ENCODE measurements around the gene FAM107A.

The FAM107A gene

DNA sequence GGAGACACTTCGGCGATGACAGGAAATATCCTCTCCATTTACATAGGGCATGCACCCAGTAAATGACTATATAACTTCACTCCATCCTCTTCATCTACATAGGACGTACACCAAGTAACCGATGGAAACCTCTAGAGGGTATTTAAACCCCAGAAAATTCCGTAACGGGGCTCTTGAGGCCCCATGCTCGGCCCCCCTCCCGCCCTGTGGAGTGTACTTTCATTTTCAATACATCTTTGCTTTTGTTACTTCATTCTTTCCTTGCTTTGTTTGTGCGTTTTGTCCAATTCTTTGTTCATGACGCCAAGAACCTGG lies 7.5 kb upstream of the FAM107A start:
- H3K27ac ChIP-seq (ENCODE audit: low read depth, low read length): no peak overlapping the region
- no peaks in the 10 kb centered on the region for H3K79me2 ChIP-seq (ENCODE audit: control insufficient read depth, insufficient read depth, low read length)
- no peak overlapping the region for H3K4me3 ChIP-seq (ENCODE audit: low read length)
- no peak overlapping the region for H3K23ac ChIP-seq (ENCODE audit: low read length)
- WGBS (ENCODE audit: extremely low coverage, insufficient coverage, low lambda C conversion rate): no CpG with 5 or more reads among the region's 10 CpGs
- no peak overlapping the region for H2BK5ac ChIP-seq (ENCODE audit: low read length)
- DNase-seq: no peak
- H3K79me1 ChIP-seq (ENCODE audit: low read length): no peaks in the 10 kb centered on the region
- peak overlapping the region; percentile 44 for H3K4me2 ChIP-seq (ENCODE audit: low read length)
- no peak overlapping the region for H3K4ac ChIP-seq (ENCODE audit: low read depth, low read length)
- H4K5ac ChIP-seq (ENCODE audit: low read length): no peak overlapping the region
- no peaks in the 10 kb centered on the region for H3K36me3 ChIP-seq (ENCODE audit: control insufficient read depth, insufficient read depth, low read length)
- H3K4me1 ChIP-seq (ENCODE audit: control insufficient read depth, low read depth, low read length): peaks cover 3% of the 10 kb centered on the region
- H3K9ac ChIP-seq (ENCODE audit: low read length): peak overlapping the region; percentile 39
- H2BK15ac ChIP-seq (replicated peaks; ENCODE audit: low read depth): no peak overlapping the region
- H2BK120ac ChIP-seq (ENCODE audit: low read depth, low read length): no peak overlapping the region
- no peak overlapping the region for H2AK5ac ChIP-seq (ENCODE audit: low read length)
- H3K56ac ChIP-seq (ENCODE audit: low read length): no peak overlapping the region
- no peak overlapping the region for H4K8ac ChIP-seq (ENCODE audit: low read depth, low read length)
- H3K18ac ChIP-seq (ENCODE audit: low read length): no peak overlapping the region
- peaks cover 19% of the 10 kb centered on the region for H3K27me3 ChIP-seq (ENCODE audit: insufficient read depth, low read length, poor library complexity)

DNA sequence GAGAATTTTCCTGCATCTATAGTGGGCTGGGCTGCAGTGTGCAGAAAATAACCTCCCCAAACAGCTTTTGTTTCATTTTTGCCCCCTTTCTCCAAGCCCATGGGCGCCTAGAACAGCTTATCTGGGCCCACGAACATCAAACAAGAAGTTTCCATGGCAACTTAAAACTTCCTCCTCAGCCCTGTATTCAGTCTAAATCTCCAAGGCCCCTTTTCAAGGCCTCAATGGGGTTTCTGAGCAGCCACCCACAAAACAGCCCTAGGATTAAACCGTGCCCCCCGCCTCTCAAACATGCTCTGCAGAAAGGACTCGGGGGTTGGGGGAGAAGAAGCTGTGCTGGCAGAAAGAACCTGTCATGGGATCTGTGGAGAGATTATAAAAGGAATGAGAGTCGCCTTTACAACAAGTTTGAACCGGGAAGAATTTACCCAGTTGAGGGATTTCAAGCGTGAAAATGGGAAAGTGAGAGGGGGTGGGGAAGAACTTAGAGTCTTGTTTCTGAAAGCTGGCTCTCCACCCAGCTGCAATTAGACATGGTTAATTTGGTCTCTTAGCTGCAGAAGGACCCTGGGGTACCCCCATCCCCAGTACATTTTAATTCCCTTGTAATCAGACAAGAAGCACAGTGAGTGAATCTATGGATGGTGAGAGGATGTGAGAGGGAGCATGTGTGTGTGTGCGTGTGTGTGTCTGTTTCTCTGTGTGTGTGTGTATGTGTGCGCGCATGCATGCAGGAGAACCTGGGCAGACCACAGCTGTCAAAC lies 4.3 kb upstream of the FAM107A start:
- Histone ChIP-seq H2BK5ac (ENCODE audit: low read length) (no peak overlapping the region), H3K79me2 (ENCODE audit: control insufficient read depth, insufficient read depth, low read length) (no peaks in the 10 kb centered on the region), H3K23ac (ENCODE audit: low read length) (no peak overlapping the region), H2AK5ac (ENCODE audit: low read length) (no peak overlapping the region), H3K4me2 (ENCODE audit: low read length) (no peak overlapping the region), H4K5ac (ENCODE audit: low read length) (no peak overlapping the region), H3K4ac (ENCODE audit: low read depth, low read length) (no peak overlapping the region), H3K56ac (ENCODE audit: low read length) (no peak overlapping the region), H3K27me3 (ENCODE audit: insufficient read depth, low read length, poor library complexity) (peaks cover 12% of the 10 kb centered on the region), H3K18ac (ENCODE audit: low read length) (no peak overlapping the region), H3K79me1 (ENCODE audit: low read length) (no peaks in the 10 kb centered on the region), H2BK15ac (replicated peaks; ENCODE audit: low read depth) (no peak overlapping the region), H3K4me3 (ENCODE audit: low read length) (no peak overlapping the region), H3K27ac (ENCODE audit: low read depth, low read length) (no peak overlapping the region), H4K8ac (ENCODE audit: low read depth, low read length) (no peak overlapping the region), H3K36me3 (ENCODE audit: control insufficient read depth, insufficient read depth, low read length) (no peaks in the 10 kb centered on the region), H2BK120ac (ENCODE audit: low read depth, low read length) (no peak overlapping the region), H3K4me1 (ENCODE audit: control insufficient read depth, low read depth, low read length) (peaks cover 7% of the 10 kb centered on the region), H3K9ac (ENCODE audit: low read length) (no peak overlapping the region)
- no CpG with 5 or more reads among the region's 11 CpGs for WGBS (ENCODE audit: extremely low coverage, insufficient coverage, low lambda C conversion rate)
- DNase-seq: peak; percentile 67

DNA sequence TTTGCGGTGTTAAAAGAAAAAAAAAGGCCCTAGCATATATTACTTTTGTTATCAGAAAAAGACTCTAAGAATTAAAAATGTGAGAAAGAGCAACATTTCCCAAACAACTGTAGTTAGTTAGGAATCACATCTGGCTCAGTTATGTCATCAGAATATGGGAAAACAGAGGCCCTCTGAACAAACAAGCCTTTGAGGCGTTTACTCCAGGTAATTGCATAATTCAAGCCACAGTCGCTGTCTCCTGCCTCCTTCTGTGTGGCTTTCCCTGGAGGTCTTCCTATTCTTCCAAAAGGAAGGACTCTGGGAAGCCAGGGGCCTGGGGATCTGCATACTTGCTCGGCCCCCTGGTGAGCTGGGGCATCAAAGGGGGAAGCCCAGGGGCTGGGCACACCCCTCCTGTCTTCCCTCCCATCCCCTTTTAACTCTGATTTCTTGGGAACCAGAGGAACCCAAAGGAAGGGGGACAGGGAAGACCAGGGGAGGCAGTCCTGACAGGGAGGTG lies 3.7 kb upstream of the FAM107A start:
- Histone ChIP-seq H3K23ac (ENCODE audit: low read length) (no peak overlapping the region), H3K9ac (ENCODE audit: low read length) (no peak overlapping the region), H3K56ac (ENCODE audit: low read length) (no peak overlapping the region), H2BK120ac (ENCODE audit: low read depth, low read length) (no peak overlapping the region), H3K27me3 (ENCODE audit: insufficient read depth, low read length, poor library complexity) (peaks cover 6% of the 10 kb centered on the region), H3K18ac (ENCODE audit: low read length) (no peak overlapping the region), H3K4me3 (ENCODE audit: low read length) (no peak overlapping the region), H3K4ac (ENCODE audit: low read depth, low read length) (no peak overlapping the region), H3K27ac (ENCODE audit: low read depth, low read length) (no peak overlapping the region), H3K79me1 (ENCODE audit: low read length) (no peaks in the 10 kb centered on the region), H2BK5ac (ENCODE audit: low read length) (no peak overlapping the region), H3K36me3 (ENCODE audit: control insufficient read depth, insufficient read depth, low read length) (no peaks in the 10 kb centered on the region), H3K79me2 (ENCODE audit: control insufficient read depth, insufficient read depth, low read length) (no peaks in the 10 kb centered on the region), H3K4me1 (ENCODE audit: control insufficient read depth, low read depth, low read length) (peaks cover 7% of the 10 kb centered on the region), H4K5ac (ENCODE audit: low read length) (no peak overlapping the region), H4K8ac (ENCODE audit: low read depth, low read length) (no peak overlapping the region), H3K4me2 (ENCODE audit: low read length) (no peak overlapping the region), H2AK5ac (ENCODE audit: low read length) (no peak overlapping the region), H2BK15ac (replicated peaks; ENCODE audit: low read depth) (no peak overlapping the region)
- DNase-seq: peak; percentile 45
- WGBS (ENCODE audit: extremely low coverage, insufficient coverage, low lambda C conversion rate): no CpG with 5 or more reads among the region's 4 CpGs

DNA sequence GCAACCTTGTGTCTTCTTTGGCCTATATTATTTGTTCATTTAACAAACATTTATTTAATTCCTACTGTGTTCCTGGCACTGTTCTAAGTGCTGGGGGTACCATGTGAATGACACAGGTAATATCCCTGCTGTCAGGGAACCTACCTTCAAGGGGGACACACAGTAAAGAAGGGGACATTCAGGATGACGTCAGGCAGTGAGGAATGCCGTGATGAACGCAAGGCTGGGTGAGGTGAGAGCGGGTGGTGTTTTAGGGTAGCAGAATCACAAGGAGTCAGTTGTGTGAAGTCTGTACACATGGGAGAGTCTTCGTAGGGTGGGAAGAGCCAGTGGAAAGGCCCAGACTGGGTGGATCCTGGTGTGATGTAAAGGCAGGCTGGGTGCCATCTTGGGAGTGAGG lies 1.7 kb upstream of the FAM107A start:
- H3K36me3 ChIP-seq (ENCODE audit: control insufficient read depth, insufficient read depth, low read length): no peaks in the 10 kb centered on the region
- H4K8ac ChIP-seq (ENCODE audit: low read depth, low read length): no peak overlapping the region
- H2AK5ac ChIP-seq (ENCODE audit: low read length): no peak overlapping the region
- H3K4me2 ChIP-seq (ENCODE audit: low read length): no peak overlapping the region
- H3K79me1 ChIP-seq (ENCODE audit: low read length): no peaks in the 10 kb centered on the region
- DNase-seq: no peak
- no peak overlapping the region for H2BK5ac ChIP-seq (ENCODE audit: low read length)
- H2BK15ac ChIP-seq (replicated peaks; ENCODE audit: low read depth): no peak overlapping the region
- no peak overlapping the region for H3K23ac ChIP-seq (ENCODE audit: low read length)
- no peak overlapping the region for H3K56ac ChIP-seq (ENCODE audit: low read length)
- H3K27me3 ChIP-seq (ENCODE audit: insufficient read depth, low read length, poor library complexity): no peaks in the 10 kb centered on the region
- H4K5ac ChIP-seq (ENCODE audit: low read length): no peak overlapping the region
- H3K4me3 ChIP-seq (ENCODE audit: low read length): no peak overlapping the region
- no peak overlapping the region for H3K9ac ChIP-seq (ENCODE audit: low read length)
- H3K4me1 ChIP-seq (ENCODE audit: control insufficient read depth, low read depth, low read length): peaks cover 7% of the 10 kb centered on the region
- H3K4ac ChIP-seq (ENCODE audit: low read depth, low read length): no peak overlapping the region
- H2BK120ac ChIP-seq (ENCODE audit: low read depth, low read length): no peak overlapping the region
- H3K79me2 ChIP-seq (ENCODE audit: control insufficient read depth, insufficient read depth, low read length): no peaks in the 10 kb centered on the region
- no peak overlapping the region for H3K18ac ChIP-seq (ENCODE audit: low read length)
- no peak overlapping the region for H3K27ac ChIP-seq (ENCODE audit: low read depth, low read length)
- no CpG with 5 or more reads among the region's 5 CpGs for WGBS (ENCODE audit: extremely low coverage, insufficient coverage, low lambda C conversion rate)

DNA sequence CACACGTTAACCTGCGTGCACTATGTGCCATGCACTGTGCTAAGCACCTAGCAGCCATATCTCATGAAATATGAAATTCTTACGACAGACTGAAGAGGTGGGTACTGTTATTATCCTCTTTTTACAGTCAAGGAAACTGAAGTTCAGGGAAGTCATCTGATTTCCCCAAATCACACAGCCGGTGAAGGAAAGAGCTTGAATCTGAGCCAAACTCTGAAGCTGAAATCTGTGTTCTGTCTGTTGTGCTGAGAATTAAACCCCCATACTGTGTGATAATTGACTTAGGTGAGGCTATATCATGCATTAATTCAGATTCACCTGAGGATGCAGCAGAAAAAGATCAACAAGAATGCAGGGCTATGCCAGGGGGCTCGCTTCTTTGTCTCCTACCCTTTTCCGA lies 475 bp downstream of the FAM107A start:
- Histone ChIP-seq H3K27me3 (ENCODE audit: insufficient read depth, low read length, poor library complexity) (no peaks in the 10 kb centered on the region), H2BK15ac (replicated peaks; ENCODE audit: low read depth) (no peak overlapping the region), H3K79me1 (ENCODE audit: low read length) (no peaks in the 10 kb centered on the region), H2AK5ac (ENCODE audit: low read length) (no peak overlapping the region), H3K56ac (ENCODE audit: low read length) (no peak overlapping the region), H3K27ac (ENCODE audit: low read depth, low read length) (no peak overlapping the region), H4K5ac (ENCODE audit: low read length) (no peak overlapping the region), H2BK120ac (ENCODE audit: low read depth, low read length) (no peak overlapping the region), H2BK5ac (ENCODE audit: low read length) (no peak overlapping the region), H3K79me2 (ENCODE audit: control insufficient read depth, insufficient read depth, low read length) (no peaks in the 10 kb centered on the region), H3K4me3 (ENCODE audit: low read length) (no peak overlapping the region), H3K4me2 (ENCODE audit: low read length) (no peak overlapping the region), H4K8ac (ENCODE audit: low read depth, low read length) (no peak overlapping the region), H3K4me1 (ENCODE audit: control insufficient read depth, low read depth, low read length) (peaks cover 7% of the 10 kb centered on the region), H3K4ac (ENCODE audit: low read depth, low read length) (no peak overlapping the region), H3K23ac (ENCODE audit: low read length) (no peak overlapping the region), H3K36me3 (ENCODE audit: control insufficient read depth, insufficient read depth, low read length) (no peaks in the 10 kb centered on the region), H3K18ac (ENCODE audit: low read length) (no peak overlapping the region), H3K9ac (ENCODE audit: low read length) (no peak overlapping the region)
- WGBS (ENCODE audit: extremely low coverage, insufficient coverage, low lambda C conversion rate): no CpG with 5 or more reads among the region's 6 CpGs
- no peak for DNase-seq

Data from mesendoderm (in vitro differentiated cells).